HG02642 (cell line): Measurements from ENCODE around the gene NUTM1.

Experiments used
- ATAC-seq: cut with Tn5 transposase; IDR thresholded peaks from one replicate; pipeline ENCODE4 v1.9.1; 2021; ENCODE audit warnings: mild to moderate bottlenecking; ENCODE audit not compliant: unreplicated experiment, poor library complexity

NUTM1 gene

GRCh38 chr15:34342737-34343575 lies at the start of gene NUTM1, which contains the start of gene NOP10:
Gene NUTM1, plus strand, starts transcription at chr15:34343315. Its CDS starts 382 bp downstream, at chr15:34343697.
Gene NOP10, minus strand, starts transcription at chr15:34343136. Its CDS starts 63 bp downstream, at chr15:34343073.
- peak; percentile 94 for ATAC-seq

- ATAC-seq, result no peak
Measured at GRCh38 chr15:34297059-34297458, 46.1 kb upstream of the NUTM1 start.

GRCh38 chr15:34301058-34301457 lies 42.1 kb upstream of the NUTM1 start:
- no peak for ATAC-seq

- no peak for ATAC-seq
Measured at GRCh38 chr15:34304613-34305012, 38.5 kb upstream of the NUTM1 start.

GRCh38 chr15:34311563-34311962 lies 31.6 kb upstream of the NUTM1 start:
- no peak for ATAC-seq

- ATAC-seq, result no peak
Measured at GRCh38 chr15:34314491-34315490, 28.3 kb upstream of the NUTM1 start.

GRCh38 chr15:34318277-34319079 lies 24.6 kb upstream of the NUTM1 start:
- peak; percentile 86 for ATAC-seq

GRCh38 chr15:34323217-34323616 lies 19.9 kb upstream of the NUTM1 start:
- no peak for ATAC-seq

- no peak for ATAC-seq
Measured at GRCh38 chr15:34324933-34325332, 18.2 kb upstream of the NUTM1 start.

GRCh38 chr15:34325368-34325767 lies 17.7 kb upstream of the NUTM1 start:
- no peak for ATAC-seq

GRCh38 chr15:34327906-34328305 lies 15.2 kb upstream of the NUTM1 start:
- no peak for ATAC-seq

- no peak for ATAC-seq
Measured at GRCh38 chr15:34329006-34329405, 14.1 kb upstream of the NUTM1 start.

GRCh38 chr15:34330279-34330678 lies 12.8 kb upstream of the NUTM1 start:
- no peak for ATAC-seq

GRCh38 chr15:34331809-34332208 lies 11.3 kb upstream of the NUTM1 start:
- ATAC-seq, result no peak

- ATAC-seq, result no peak
Measured at GRCh38 chr15:34332553-34333120, 10.5 kb upstream of the NUTM1 start.

- ATAC-seq, result no peak
Measured at GRCh38 chr15:34334672-34335071, 8.4 kb upstream of the NUTM1 start.

GRCh38 chr15:34335176-34336032 lies 7.7 kb upstream of the NUTM1 start:
- ATAC-seq, result no peak

GRCh38 chr15:34336231-34336990 lies 6.7 kb upstream of the NUTM1 start:
- no peak for ATAC-seq
